ENCODE measurements around the gene WTAP. TPM values are rescaled to one million over a fixed set of nuclear protein-coding genes. Genes with fewer than 3 reads are reported as not detected.
"Not testable (repeated sequence)": the region's sequence is repeated elsewhere in the genome, so short reads cannot be mapped to it uniquely, and the experiment has no call there.

WTAP gene
- total RNA-seq, 2 donors from 2014 or later = 159 to 160 TPM

- not testable (repeated sequence) for ATAC-seq; H3K9me3 ChIP-seq (ENCODE audit: control insufficient read depth, low read length, poor library complexity, severe bottlenecking); H3K4me3 Mint-ChIP-seq; H3K27me3 Mint-ChIP-seq; H3K36me3 Mint-ChIP-seq (ENCODE audit: low read depth); H3K4me1 Mint-ChIP-seq; DNase-seq; H3K27ac Mint-ChIP-seq
Measured at GRCh38 chr6:159712389-159712788, 14.9 kb upstream of the WTAP start.

DNA sequence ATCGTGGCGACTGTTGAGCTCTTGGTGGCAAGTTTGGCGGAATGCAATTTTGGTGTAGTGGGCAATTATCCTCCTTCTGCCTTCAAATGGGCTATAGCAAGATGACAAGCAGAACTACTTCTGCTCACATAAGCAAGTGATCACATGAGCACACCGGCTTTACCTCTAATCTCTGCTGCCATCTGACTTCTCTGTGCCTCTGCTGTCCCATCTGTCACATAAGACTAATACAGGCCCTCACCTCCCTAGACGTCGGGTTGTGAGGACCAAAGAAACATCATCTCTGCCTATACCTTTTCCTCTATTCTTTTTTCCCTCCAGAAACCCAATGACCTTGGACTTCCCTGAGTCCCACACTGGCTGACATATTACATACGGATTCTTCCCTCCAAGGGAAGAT, 13.3 kb upstream of the WTAP start:
- peaks cover 4% of the 10 kb centered on the region for H3K4me1 Mint-ChIP-seq
- no peak overlapping the region for H3K4me3 Mint-ChIP-seq
- DNase-seq = no peak
- no peak overlapping the region for H3K27ac Mint-ChIP-seq
- no peaks in the 10 kb centered on the region for H3K36me3 Mint-ChIP-seq (ENCODE audit: low read depth)
- ATAC-seq = no peak
- H3K9me3 ChIP-seq (ENCODE audit: control insufficient read depth, low read length, poor library complexity, severe bottlenecking) = no peaks in the 10 kb centered on the region
- no peaks in the 10 kb centered on the region for H3K27me3 Mint-ChIP-seq

DNA sequence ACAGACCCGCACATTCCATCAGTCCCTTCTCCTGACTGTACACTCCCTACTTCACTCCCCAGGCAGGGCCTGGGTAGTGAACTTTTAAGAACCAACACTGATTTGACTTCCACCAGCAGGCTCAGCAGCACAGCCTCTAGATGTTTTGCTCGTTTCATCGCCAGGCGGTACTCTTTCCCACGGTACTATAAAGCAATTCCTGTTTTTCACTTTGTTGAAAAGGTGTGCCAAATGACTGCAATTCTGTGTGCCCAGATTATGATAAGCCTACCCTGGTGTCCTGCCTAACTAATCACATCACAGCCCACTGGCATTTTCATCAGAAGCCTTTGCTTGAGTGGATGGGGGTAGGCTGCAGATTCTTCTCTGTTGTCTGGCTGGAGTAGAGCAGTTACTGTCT, 12.9 kb upstream of the WTAP start:
- H3K4me3 Mint-ChIP-seq = no peak overlapping the region
- H3K27ac Mint-ChIP-seq = no peak overlapping the region
- H3K9me3 ChIP-seq (ENCODE audit: control insufficient read depth, low read length, poor library complexity, severe bottlenecking) = no peaks in the 10 kb centered on the region
- no peak for ATAC-seq
- no peaks in the 10 kb centered on the region for H3K36me3 Mint-ChIP-seq (ENCODE audit: low read depth)
- H3K27me3 Mint-ChIP-seq = no peaks in the 10 kb centered on the region
- H3K4me1 Mint-ChIP-seq = peaks cover 2% of the 10 kb centered on the region
- no peak for DNase-seq

GRCh38 chr6:159715166-159715565, 12.1 kb upstream of the WTAP start:
- no peaks in the 10 kb centered on the region for H3K36me3 Mint-ChIP-seq (ENCODE audit: low read depth)
- no peak for DNase-seq
- peaks cover 2% of the 10 kb centered on the region for H3K4me1 Mint-ChIP-seq
- no peaks in the 10 kb centered on the region for H3K9me3 ChIP-seq (ENCODE audit: control insufficient read depth, low read length, poor library complexity, severe bottlenecking)
- H3K4me3 Mint-ChIP-seq = no peak overlapping the region
- peak overlapping the region; percentile 5 for H3K27ac Mint-ChIP-seq
- no peaks in the 10 kb centered on the region for H3K27me3 Mint-ChIP-seq
- ATAC-seq = no peak

- Mint-ChIP-seq H3K4me1 (peaks cover 2% of the 10 kb centered on the region), H3K27me3 (no peaks in the 10 kb centered on the region), H3K4me3 (no peak overlapping the region), H3K36me3 (ENCODE audit: low read depth) (no peaks in the 10 kb centered on the region), H3K27ac (no peak overlapping the region)
- DNase-seq = no peak
- no peak for ATAC-seq
- no peaks in the 10 kb centered on the region for H3K9me3 ChIP-seq (ENCODE audit: control insufficient read depth, low read length, poor library complexity, severe bottlenecking)
Measured at GRCh38 chr6:159715605-159716004, 11.7 kb upstream of the WTAP start.

DNA sequence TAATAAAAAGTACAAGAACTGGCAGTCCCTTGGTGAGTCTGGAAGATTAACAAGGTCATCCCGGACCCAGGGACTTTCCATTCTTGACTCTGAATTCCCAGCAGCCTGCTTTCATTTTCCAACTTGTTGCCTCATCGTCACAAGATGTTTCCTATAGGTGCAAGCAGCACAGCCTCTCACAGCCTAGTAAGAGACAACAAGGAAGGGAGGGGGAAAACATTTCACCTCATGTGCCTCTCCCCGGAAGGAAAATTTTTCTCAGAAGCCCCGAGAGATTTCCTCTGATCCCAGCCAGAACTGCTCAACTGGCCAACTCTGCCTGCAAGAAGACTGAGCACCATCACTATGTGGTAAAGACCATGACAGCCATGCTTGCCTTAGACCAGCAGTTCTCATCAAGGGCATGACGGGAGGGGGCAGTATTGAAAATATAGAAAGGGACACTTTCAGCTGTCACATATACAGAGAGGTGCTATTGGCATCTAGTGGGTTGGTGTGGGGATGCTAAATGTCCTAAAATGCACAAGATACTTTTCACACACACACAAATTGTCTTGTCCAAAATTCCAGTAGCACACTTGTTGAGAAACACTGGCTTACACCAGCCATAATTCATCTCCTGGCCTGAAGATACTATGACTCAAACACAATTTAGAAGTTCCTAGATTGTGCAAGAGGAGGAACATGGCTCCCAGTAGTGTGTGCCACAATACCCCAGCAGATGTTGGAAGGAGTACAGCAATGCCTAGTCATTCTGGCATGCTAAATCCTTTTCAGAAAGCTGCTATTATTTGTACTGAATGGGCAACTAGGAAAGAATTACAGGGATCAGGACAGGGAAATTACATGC, 10.8 kb upstream of the WTAP start:
- ATAC-seq (peak; percentile 32), DNase-seq (no peak)
- H3K36me3 Mint-ChIP-seq (ENCODE audit: low read depth) = no peaks in the 10 kb centered on the region
- H3K4me1 Mint-ChIP-seq = peaks cover 2% of the 10 kb centered on the region
- no peak overlapping the region for H3K4me3 Mint-ChIP-seq
- H3K27ac Mint-ChIP-seq = no peak overlapping the region
- H3K27me3 Mint-ChIP-seq = no peaks in the 10 kb centered on the region
- H3K9me3 ChIP-seq (ENCODE audit: control insufficient read depth, low read length, poor library complexity, severe bottlenecking) = no peaks in the 10 kb centered on the region

DNA sequence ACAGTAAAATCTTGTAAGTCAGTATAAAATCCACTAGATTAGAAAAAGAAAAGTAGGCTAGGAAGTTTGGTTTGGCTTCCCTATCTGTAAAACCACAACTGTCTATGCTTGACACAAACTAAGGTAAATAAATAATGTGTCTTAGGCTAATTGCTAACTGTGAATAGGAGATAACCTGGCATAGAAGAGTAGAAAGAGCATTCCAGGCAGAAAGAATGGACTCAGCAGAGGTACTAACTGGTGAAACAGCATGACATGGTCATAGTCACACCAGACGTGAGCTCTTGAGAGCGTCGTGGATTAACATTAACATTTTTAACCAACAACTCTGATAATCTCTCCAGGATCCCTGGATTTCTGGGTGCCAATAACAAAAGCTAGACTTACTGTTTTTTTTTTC, 8.7 kb upstream of the WTAP start:
- Mint-ChIP-seq H3K36me3 (ENCODE audit: low read depth) (peaks cover 4% of the 10 kb centered on the region), H3K27ac (peak overlapping the region; percentile 21)

DNA sequence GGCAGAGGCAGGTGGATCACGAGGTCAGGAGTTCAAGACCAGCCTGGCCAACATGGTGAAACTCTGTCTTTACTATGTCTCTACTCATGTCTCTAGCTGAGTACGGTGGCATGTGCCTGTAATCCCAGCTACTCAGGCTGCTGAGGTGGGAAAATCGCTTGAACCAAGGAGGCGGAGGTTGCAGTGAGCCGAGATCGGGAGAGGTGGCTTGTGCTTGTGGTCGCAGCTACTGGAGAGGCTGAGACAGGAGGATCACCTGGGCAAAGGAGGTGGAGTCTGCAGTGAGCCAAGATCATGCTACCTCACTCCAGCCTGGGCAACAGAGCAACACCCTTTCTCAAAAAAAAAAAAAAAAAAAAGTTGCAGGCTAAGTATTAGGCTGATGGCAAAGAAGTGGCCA, 8.0 kb upstream of the WTAP start:
- Mint-ChIP-seq H3K36me3 (ENCODE audit: low read depth) (peaks cover 4% of the 10 kb centered on the region), H3K4me3 (no peak overlapping the region), H3K27me3 (no peaks in the 10 kb centered on the region), H3K27ac (peak overlapping the region; percentile 21), H3K4me1 (peaks cover 2% of the 10 kb centered on the region)
- ATAC-seq = no peak
- DNase-seq = no peak
- H3K9me3 ChIP-seq (ENCODE audit: control insufficient read depth, low read length, poor library complexity, severe bottlenecking) = no peaks in the 10 kb centered on the region

More for the DNA sequence above, 8.7 kb upstream of the WTAP start:
- Mint-ChIP-seq H3K27me3 (no peaks in the 10 kb centered on the region), H3K4me1 (peaks cover 2% of the 10 kb centered on the region), H3K4me3 (no peak overlapping the region)
- no peaks in the 10 kb centered on the region for H3K9me3 ChIP-seq (ENCODE audit: control insufficient read depth, low read length, poor library complexity, severe bottlenecking)
- no peak for ATAC-seq
- DNase-seq = no peak

GRCh38 chr6:159720708-159721107, 6.6 kb upstream of the WTAP start:
- Mint-ChIP-seq H3K4me1 (peaks cover 5% of the 10 kb centered on the region), H3K36me3 (ENCODE audit: low read depth) (peaks cover 4% of the 10 kb centered on the region), H3K4me3 (no peak overlapping the region), H3K27me3 (no peaks in the 10 kb centered on the region), H3K27ac (no peak overlapping the region)
- ATAC-seq (peak; percentile 86), DNase-seq (peak in 2 of 3 donors; percentile 12 to 16)
- no peaks in the 10 kb centered on the region for H3K9me3 ChIP-seq (ENCODE audit: control insufficient read depth, low read length, poor library complexity, severe bottlenecking)

DNA sequence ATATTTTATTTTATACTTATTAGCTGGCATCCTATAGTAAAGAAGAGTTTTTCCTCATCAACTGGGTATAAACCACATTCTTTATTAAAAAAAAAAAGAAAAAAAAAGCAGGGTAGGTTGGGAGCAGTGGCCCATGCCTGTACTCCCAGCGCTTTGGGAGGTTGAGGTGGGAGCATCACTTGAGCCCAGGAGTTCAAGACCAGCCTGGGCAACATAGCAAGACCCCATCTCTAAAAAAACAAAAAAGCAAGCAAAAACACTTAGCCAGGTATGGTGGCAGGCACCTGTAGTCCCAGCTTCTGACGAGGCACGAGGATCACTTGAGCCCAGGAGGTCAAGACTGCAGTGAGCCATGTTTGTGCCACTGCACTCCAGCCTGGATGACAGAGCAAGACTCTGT, 5.3 kb upstream of the WTAP start:
- not testable (repeated sequence) for H3K9me3 ChIP-seq (ENCODE audit: control insufficient read depth, low read length, poor library complexity, severe bottlenecking); H3K36me3 Mint-ChIP-seq (ENCODE audit: low read depth); H3K27ac Mint-ChIP-seq; H3K4me3 Mint-ChIP-seq; H3K27me3 Mint-ChIP-seq; ATAC-seq; DNase-seq
- H3K4me1 Mint-ChIP-seq = peaks cover 17% of the 10 kb centered on the region

DNA sequence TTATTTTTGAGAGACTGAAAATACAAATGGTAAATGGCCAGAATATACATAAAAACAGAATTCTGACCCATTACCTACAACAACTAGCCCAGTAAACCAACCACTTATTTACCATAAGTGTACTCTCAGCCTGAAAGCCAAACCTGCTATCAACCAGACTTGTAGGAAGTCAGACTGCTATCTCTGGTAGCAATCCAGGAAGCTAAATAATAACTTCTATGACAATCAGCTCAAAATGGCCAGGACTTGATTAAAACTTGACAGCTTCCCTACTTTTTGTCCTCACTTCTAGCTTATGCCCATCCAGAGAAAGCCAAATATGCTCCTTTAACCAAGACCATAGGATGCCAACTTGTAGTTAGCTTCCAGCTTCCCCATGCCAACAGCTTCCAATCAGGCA, 4.7 kb upstream of the WTAP start:
- Mint-ChIP-seq H3K27ac (no peak overlapping the region), H3K4me3 (no peak overlapping the region), H3K4me1 (peaks cover 18% of the 10 kb centered on the region), H3K36me3 (ENCODE audit: low read depth) (peaks cover 4% of the 10 kb centered on the region), H3K27me3 (no peaks in the 10 kb centered on the region)
- H3K9me3 ChIP-seq (ENCODE audit: control insufficient read depth, low read length, poor library complexity, severe bottlenecking) = no peaks in the 10 kb centered on the region
- ATAC-seq (no peak), DNase-seq (no peak)

DNA sequence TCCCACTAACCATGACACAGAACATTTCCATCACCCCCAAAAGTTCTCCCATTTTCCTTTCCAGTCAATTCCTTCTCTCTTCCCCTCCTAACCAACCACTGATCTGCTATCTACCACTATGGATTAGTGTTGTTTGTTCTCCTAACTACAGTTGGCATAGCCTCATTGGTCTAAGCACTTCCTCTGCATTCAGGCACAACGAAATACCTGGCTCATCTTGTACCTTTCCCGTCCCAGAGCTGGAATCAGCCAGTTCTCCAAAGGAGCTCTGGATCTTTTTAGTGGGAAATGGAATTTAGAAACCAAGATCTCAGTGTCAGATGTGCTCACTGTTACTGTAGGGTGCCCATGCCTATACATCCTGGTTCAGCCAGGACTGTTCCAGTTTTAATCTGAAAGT, 4.0 kb upstream of the WTAP start:
- peaks cover 18% of the 10 kb centered on the region for H3K4me1 Mint-ChIP-seq
- DNase-seq (no peak), ATAC-seq (no peak)
- peaks cover 4% of the 10 kb centered on the region for H3K36me3 Mint-ChIP-seq (ENCODE audit: low read depth)
- H3K27ac Mint-ChIP-seq = no peak overlapping the region
- no peaks in the 10 kb centered on the region for H3K9me3 ChIP-seq (ENCODE audit: control insufficient read depth, low read length, poor library complexity, severe bottlenecking)
- no peaks in the 10 kb centered on the region for H3K27me3 Mint-ChIP-seq
- no peak overlapping the region for H3K4me3 Mint-ChIP-seq

DNA sequence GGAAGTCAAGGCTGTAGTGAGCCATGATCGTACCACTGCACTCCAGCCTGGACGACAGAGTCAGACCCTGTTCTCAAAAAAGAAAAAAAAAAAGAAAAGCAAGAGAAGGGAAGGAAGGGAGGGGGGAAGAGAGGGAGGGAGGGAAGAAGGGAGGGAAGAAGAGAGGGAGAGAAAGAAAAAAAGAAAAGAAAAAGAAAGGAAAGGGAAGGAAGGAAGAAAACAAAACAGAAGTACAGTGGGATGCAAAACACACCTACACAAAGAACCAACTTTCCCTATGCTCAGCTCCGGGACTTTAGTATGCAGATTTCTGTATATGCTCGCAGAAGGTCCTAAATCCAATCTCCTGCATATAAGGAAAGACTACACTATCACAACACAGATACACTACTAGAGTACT, 2.5 kb upstream of the WTAP start:
- peaks cover 28% of the 10 kb centered on the region for H3K4me1 Mint-ChIP-seq

DNA sequence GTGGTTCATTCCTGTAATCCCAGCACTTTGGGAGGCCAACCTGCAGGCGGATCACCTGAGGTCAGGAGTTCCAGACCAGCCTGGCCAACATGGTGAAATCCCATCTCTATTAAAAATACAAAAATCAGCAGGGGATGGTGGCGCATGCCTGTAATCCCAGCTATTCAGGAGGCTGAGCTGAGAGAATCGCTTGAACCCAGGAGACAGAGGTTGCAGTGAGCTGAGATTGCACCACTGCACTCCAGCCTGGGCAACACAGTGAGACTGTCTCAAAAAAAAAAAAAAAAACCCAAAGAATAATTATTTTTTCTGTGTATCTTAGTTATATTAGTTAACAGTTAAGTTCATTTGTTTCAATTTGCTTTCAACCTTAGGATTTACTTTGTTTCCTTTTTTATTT, 2.1 kb upstream of the WTAP start:
- not testable (repeated sequence) for H3K4me3 Mint-ChIP-seq; ATAC-seq; H3K27me3 Mint-ChIP-seq; H3K36me3 Mint-ChIP-seq (ENCODE audit: low read depth); DNase-seq; H3K9me3 ChIP-seq (ENCODE audit: control insufficient read depth, low read length, poor library complexity, severe bottlenecking)
- H3K27ac Mint-ChIP-seq = peak overlapping the region; percentile 78
- peaks cover 29% of the 10 kb centered on the region for H3K4me1 Mint-ChIP-seq

More for the DNA sequence above, 2.5 kb upstream of the WTAP start:
- Mint-ChIP-seq H3K27ac (peak overlapping the region; percentile 78), H3K36me3 (ENCODE audit: low read depth) (peaks cover 4% of the 10 kb centered on the region), H3K27me3 (no peaks in the 10 kb centered on the region), H3K4me3 (peak overlapping the region; percentile 63)
- ATAC-seq = no peak
- no peak for DNase-seq
- no peaks in the 10 kb centered on the region for H3K9me3 ChIP-seq (ENCODE audit: control insufficient read depth, low read length, poor library complexity, severe bottlenecking)

All from T-helper 17 cell (primary cell).